CD4-positive, alpha-beta T cell treated with Interleukin-17A for 4 hours (primary cell): ENCODE data around the gene ANKUB1.

Experiments used
- DNase-seq: peaks from one replicate; pipeline ENCODE4 v3.0.0-alpha.2; 2020; ENCODE audit warnings: mixed read lengths

Gene ANKUB1

DNA sequence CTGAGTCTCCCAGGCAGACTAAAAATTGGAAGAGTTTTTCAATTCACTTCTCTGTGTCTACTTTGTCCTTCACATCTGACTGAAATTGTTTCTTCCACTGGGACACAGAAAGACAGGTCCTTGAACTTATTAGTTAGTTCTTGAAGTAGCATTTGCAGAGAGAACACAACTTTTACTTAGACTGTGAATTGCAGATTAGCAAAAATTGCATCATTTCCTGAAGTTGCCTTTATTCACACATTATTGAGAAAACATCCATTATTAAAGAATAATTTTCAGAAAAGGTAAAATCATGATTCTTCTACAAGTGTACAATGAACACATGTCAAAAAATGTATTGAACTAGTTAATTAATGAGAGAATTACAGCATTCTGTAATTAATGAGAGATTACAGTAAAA lies 38.6 kb downstream of the ANKUB1 start:
- no peak for DNase-seq

DNA sequence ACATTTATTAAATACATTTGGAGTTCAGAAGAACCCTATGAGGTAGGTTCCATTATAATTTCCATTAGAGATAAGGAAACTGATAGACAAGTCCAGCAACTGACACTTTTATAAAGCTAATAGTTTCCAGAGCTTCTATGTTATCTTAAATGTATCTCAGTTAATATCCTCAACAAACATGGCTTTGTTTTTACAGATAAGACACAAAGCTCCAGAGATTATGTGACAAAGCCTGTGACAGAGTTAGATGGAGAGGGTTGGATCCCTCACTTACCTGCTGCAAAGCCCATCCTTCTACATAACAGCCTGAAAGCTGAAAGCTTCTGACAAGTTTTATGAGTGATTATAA lies 39.6 kb downstream of the ANKUB1 start:
- no peak for DNase-seq

DNA sequence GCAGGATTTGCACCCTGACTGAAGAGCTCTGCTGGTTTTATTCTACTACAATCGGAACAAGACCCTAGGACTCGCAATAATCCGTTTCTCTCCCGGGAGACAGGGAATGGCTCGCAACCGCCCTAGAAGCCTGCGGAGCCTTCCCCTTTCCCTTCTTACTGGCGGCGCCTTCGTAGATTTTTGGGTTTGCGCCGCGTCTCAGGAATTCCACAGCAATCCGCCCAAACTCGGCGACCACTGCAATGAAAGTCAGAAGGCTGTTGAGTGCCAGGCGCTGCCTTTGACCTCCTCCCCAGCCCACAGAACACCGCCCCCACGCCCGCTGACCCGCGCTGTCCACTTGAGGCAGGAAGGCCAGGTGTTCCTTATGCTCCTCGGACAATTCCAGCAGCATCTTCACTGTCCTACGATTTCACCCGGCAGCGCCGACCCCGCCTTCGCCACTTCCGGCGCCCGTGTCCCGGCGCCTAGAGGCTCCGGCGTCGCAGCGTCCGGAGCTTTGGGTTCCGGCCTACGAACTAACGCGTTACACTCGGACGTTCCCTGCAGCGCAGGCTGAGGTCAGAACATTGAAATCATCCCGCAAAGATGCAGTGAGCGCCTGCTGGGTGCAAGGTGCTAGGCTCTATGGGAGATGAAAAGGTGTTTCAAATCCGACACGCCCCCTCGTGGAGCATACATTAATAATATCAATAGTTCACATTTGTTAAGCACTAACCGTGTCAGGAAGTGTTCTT lies 40.1 kb downstream of the ANKUB1 start, which contains the start of gene COMMD2:
Gene COMMD2, minus strand, starts transcription at position 439 of the 737 bp plus-strand sequence. Its CDS starts 45 bp downstream, at position 394.
- peak; percentile 79 for DNase-seq

DNA sequence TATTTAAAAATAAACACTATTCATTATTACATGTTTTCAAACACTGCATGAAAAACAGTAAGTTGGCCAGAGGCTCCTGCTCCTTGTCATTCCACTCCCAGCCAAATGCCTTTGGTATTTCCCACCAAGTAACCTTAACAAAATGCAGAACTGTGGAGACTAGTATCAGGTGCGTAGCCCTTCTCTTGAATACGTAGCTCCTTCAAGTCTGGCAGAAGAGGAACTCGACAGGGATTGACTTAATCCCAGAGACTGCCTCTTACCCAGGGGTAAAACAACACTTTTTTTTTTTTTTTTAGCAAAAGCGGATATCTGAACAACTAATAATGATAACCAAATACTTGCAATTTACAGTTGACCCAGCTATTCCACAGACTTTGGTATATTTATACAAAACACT lies 40.8 kb downstream of the ANKUB1 start:
- no peak for DNase-seq

DNA sequence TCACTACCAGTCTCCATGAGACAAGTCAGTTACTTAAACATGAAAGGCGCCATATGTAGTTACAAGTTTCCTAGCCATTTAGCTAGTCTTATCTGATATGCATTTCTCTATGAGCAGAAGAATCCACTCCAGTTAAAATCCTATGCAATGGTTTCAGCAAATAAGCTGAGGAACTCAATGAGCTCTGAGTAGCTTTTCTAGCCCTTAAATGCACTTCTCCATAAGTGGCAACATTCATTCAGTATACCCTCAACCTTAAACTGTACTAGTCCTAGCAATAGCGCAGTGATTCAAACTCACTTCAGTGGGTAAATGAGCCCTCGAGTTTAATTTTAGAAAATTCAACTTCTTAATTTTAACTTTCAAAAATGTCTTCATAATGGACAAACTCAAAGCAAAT lies 47.7 kb downstream of the ANKUB1 start:
- DNase-seq, result no peak

DNA sequence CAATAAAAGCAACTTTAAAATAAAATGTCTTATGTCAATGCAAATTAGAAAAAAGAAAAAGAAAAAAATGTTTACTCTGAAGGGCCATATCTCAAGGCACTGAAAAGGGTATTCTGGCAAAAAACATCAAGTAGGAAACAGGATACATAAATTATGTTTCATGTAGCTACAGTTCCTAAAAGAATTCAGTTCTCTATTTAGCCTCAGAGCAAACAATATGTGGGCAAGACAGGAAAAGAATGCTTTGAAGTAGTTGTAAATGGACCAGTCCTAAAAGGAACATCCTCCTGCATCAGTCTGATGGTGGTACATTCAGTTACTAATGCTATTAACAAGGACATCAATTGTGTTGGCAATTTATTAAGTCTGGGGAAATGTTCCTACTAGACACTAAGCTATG lies 48.2 kb downstream of the ANKUB1 start:
- DNase-seq, result no peak

DNA sequence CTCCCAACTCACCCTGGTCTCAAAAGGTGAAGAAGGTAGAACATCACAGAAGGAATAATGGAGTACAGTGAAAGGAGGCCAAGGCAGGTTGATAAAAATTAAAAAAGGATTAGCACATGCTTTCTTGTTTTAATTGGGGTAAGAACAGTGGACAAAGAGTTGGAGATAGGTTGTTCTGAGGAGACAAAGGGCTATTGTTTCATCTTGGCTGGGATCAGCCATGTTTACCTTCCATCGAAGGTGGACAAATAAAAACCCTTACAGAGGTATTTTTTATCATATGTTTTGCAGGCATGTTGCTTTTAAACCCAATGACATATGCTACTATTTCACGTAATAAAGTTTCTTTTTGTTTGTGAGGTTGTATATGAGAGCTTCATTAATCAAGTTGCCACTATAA lies 53.0 kb downstream of the ANKUB1 start:
- no peak for DNase-seq

DNA sequence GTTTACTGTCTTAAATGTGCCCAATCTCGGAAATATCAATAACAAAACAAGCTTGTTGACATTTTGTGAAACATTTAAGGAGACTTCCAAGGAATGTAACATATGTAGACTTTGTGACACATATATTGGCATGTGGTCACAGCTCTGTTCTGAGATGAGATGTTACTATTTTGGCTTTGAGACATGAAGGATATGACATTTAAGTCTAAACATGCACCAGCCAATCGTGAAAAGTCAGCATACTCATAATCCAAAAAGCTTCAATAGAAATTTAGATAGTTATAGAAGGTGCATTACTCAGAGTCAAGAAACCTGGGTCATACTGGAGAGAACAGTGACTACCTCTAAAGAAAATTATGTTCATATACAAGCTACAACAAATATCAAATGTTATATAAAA lies 53.5 kb downstream of the ANKUB1 start:
- DNase-seq, result no peak

DNA sequence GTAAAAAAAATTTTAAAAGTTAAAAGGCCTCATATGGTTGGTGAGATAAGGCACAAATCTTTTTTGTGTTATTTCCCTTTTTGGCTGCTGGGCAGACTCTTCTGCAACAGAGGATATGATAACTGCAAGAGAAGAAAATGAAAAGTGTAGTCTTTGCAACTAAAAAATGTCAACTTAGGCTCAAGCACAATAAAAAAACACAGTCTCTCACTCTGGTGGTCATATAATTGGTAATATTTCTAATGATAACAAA lies 55.5 kb downstream of the ANKUB1 start:
- DNase-seq, result no peak

DNA sequence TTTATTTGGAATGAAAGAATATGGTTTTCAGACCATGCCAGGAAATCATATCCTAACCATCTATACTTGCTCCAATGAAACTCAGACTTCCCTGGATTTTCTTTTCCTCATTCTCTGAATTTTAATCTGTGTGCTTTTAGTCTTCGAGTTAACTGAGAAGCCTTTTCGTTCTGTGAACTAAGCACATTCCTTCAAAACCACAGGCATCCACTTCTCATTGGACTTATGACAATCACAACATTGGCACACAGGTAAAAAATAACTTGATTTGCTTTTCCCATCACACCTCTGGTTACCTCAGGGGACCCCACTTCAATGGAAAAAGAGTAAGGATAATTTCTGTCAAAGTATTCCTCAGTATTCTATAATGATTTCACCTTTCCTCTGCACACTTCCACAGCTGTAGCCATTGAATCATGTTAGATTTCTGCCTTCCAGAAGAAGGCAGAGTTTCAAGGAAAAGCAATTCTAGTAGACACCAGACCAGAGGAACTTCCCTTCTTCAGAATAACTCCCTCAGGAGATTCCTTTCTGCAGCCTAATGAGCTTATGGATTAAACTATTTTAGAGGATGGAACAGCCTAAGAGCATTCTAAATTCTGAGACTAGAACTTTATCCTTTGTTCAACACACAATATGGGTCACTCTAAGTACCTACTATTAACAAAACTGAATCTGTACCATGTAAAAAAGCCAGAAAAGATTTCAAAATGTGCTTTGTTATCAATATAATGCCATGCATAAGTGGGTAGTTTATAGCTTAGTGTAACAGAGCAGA lies 56.0 kb downstream of the ANKUB1 start:
- no peak for DNase-seq

DNA sequence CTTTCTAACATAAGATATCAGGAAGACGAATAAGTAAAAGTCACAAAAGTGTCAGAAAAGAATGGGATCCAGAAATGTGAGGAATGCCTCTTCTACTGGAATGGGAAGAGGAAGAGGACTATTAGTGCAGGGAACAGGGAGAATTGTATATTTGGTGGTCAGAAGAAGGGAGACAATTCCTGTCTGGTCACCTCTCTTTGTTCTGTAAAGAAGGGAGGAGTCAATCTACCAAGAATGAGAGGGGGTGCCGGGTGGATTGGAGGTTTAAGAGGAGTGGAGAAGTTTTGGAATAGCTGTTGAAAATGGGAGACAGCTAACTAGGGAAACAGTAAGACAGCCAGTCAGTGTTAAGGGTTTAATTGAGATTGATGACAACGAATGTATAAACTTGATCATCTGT lies 60.1 kb downstream of the ANKUB1 start:
- no peak for DNase-seq

DNA sequence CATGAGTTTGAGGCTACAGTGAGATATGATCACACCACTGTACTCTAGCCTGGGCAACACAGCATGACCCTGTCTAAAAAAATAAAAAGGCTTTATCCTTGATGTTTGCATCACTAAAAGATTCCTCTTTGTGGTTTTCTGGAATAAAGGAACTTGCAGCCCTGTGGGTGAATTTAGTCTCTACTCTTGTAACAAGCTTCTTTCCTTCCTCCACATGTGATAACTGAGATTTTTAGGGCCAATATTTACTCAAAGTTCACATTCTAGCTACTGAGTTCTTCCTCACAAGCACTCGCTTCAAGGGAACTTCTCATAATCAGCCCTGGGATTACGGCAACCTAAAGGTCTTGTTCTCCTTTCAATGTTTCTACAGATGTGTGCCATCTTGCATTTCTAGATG lies 64.7 kb downstream of the ANKUB1 start:
- DNase-seq, result no peak

DNA sequence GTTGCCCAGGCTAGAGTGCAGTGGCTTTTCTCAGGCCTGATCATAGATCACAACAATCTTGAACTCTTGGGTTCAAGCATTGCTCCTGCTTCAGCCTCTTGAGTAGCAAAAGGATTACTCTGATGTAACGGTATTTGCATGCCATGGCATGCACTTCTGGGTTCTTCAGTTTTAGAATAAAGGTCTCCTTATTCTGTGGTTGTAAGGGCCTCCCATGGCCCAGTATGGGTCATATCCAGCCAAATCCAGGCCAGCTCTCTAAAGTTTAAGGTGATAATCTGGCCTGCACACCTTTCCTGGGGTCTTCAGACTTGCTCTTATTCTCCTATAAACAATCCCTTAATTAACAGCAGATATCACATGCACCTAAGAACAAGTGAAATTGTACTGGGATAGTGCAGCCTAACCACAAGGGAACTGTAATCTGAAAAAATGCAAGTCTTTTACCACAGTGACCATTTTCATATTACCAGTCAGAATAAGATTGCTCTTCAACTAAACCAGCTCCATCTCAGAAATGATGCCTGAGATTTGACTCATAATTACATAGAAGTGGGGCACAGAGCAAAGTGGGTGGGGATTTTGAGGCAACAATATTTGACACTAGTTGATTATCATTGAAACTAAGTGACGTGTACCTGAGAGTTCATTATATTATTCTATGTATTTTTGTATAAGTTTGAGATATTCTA lies 65.5 kb downstream of the ANKUB1 start:
- no peak for DNase-seq

DNA sequence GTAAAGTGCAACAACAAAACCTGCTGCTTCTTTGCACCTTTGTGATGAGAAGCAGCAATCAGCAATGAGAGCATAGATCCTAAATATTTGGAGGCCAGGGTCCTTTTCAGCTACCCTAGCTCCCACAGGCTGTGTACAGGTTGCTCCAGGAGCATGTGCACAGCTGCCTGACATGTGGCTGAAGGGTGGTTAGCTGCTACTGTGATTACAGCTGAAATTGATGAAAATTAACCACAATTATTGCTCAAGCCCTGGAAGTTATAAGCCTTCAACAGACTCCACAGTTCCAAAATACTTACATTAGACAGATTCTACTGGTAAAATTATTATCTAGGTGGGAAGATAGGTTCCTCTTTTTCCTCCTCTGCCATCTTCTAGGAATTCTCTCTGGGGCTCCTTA lies 68.6 kb downstream of the ANKUB1 start:
- DNase-seq, result no peak

DNA sequence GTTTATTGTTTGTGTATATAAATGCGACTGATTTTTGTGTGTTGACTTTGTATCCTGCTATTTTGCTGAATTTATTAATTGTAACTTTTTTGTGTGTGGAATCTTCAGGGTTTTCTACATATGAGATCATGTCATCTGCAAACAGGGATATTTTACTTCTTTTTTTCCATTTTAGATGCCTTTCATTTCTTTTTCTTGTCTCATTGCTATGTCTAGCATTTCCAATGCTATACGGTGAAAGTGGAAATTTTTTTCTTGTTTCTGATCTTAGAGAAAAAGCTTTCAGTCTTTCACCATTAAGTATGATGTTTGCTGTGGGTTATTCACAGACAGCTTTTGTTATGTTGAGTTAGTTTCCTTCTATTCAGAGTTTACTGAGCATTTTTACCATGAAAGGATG lies 71.4 kb downstream of the ANKUB1 start:
- DNase-seq, result no peak

DNA sequence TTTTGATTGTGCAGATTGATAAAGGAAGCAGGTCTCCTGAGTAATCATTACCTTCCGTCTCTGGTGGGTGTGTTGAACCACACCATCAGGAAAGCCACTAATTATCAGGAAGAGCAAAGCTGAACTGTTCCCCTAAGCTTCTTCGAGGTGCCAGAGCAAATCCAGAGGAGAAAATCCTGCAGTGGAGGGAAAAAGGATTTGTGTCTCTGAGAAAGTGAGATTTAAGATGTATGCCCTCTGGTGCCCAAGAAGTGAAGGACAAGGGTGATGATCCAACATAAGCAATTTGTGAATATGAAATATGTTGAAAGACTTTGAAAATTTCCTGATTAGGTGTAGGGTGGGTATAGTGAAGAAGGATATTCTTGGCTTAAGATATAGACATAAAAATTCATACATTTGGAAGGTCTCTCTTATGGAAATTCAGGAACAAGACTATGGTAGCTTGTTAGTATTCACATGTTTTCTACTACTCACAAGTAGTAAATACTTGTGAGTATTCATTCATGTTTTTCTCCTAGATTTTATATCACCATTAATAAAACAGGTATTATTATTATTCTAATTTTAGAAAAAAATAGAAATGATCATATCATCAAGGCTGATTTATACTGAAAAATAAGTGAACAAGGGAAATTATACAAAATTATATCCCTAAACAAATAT lies 74.8 kb downstream of the ANKUB1 start:
- peak; percentile 9 for DNase-seq

DNA sequence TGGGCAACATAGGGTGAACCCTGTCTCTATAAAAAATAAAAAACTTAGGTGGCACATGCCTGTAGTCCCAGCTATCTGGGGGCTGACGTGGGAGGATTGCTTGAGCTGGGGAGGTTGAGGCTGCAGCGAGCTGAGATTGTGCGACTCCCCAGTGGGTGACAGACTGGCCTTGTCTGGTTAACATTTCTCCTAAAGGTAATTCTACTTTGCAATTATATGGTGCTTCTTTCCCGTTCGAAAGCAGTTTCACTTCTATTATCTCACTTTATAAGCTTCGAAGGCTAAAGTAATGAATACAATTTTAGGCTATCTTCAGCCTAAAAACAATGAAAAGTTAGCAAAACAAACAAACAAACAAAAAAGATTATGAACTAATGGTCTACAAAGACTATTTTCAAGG lies 75.4 kb downstream of the ANKUB1 start:
- DNase-seq, result no peak

DNA sequence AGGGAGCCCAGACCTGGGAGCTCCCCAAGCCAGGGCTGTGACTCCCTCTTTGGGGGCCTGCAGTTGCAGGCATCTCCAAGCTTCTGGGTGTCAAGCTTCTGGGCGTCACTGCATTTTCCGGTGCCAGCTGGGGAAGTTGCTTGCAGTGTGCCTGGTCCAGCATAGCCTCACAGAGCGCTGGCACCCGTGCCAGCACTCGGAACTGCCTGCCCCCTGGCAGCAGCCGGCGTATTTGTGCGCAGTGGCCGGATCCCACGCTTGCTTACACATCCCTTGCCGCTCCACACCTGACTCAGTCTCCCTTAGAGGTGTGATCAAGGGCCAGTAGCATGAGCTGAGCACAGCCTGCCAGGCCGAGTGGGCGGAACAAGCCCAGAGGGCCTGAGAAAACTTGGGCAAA lies 77.1 kb downstream of the ANKUB1 start:
- DNase-seq, result no peak

DNA sequence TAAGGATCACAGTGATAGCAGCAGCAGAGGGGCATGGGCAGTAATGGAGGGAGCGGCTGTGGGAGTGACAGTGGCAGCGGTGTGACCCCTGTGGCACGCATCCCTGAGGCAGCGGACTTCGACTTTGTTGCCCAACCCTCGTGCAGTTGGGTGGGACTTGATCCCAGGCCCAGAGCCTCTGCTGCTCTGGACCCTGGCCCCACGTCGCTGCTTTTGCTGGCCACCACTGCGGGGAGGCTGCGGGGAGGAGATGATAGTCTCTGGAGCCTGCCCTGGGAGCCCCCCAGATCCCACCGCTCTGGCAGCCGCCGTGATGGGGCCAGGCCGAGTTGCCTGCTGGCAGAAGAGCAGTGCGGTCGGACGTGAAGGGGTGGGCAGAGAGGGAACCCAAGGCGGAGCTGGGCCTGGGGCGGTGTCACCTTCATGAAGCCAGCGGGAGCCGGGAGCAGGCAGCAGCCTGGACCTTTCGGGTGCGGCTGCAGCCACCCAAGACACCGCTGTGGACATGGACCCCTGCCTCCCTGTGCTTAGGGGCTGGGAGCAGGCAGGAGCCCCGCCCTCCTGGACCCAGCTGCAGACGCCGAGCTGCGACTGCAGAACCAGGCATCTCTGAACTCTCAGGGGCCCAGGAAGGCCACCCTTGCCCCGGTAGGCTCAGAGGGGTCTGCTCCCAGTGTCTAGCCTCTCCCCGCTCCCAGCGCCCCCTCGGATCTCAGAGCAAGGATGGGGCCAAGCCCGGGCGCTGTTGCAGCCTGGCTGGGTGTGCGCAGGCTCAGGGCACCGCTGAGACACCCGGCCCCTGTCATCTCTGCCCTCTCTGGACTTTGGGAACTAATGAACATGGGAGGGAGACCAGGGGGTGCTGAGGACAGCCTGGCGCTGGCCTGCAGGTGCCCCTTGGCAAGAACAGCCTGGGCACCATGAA lies 78.4 kb downstream of the ANKUB1 start:
- DNase-seq, result no peak
